K562 (cell line): Measurements from ENCODE around the gene SLC25A1. TPM values are rescaled to one million over a fixed set of nuclear protein-coding genes. Genes with fewer than 3 reads are reported as not detected.

Experiments used
- FOXJ2 ChIP-seq: fragments of 200-800 bp; sonication (Bioruptor generic); IDR thresholded peaks from 2 replicates; pipeline ENCODE4 v1.6.1; 2016; ENCODE audit warnings: missing genetic modification characterization, missing compliant biosample characterization
- FUS ChIP-seq: fragments of 200-400 bp; formaldehyde crosslinking; optimal IDR thresholded peaks from 2 replicates; pipeline ENCODE3; 2017; ENCODE audit warnings: low read depth, low read length
- JUN ChIP-seq, 2 experiments: sonication (generic) in 1 of 2; formaldehyde crosslinking in 1 of 2; IDR thresholded peaks; 2 replicates each; pipeline versions ENCODE4 v1.6.1 to v1.8.0; 2012 to 2022; ENCODE audit warnings: borderline replicate concordance in 2 of 2, mild to moderate bottlenecking in 2 of 2, improper control_type of control experiment in 1 of 2, low read depth in 1 of 2, low read length in 1 of 2, missing genetic modification reagents in 1 of 2
- KDM5B ChIP-seq: fragments of 200-600 bp; sonication (generic); IDR thresholded peaks from 2 replicates; pipeline ENCODE4 v1.6.1; 2012; ENCODE audit warnings: low read depth, mild to moderate bottlenecking, moderate library complexity, low read length, control low read depth, inconsistent platforms; ENCODE audit not compliant: insufficient replicate concordance
- MAFF ChIP-seq: IDR thresholded peaks from 2 replicates; pipeline ENCODE4 v1.6.1; 2012; ENCODE audit warnings: low read length, improper control_type of control experiment
- MECOM ChIP-seq: fragments of 250-450 bp; sonication (Bioruptor Pico); IDR thresholded peaks from 2 replicates; pipeline ENCODE4 v1.8.0; 2022; ENCODE audit warnings: inconsistent platforms
- NCOA4 ChIP-seq: fragments of 450-650 bp; IDR thresholded peaks from 2 replicates; pipeline ENCODE4 v1.6.1; 2018; ENCODE audit warnings: mild to moderate bottlenecking; ENCODE audit not compliant: partially characterized antibody
- NFXL1 ChIP-seq: fragments of 450-650 bp; formaldehyde crosslinking; IDR thresholded peaks from 2 replicates; pipeline ENCODE4 v1.4.0; 2021; ENCODE audit warnings: mild to moderate bottlenecking
- NRF1 ChIP-seq, 2 experiments: fragments of 450-650 bp; IDR thresholded peaks in 1 of 2; conservative IDR thresholded peaks in 1 of 2; 2 replicates each; pipeline ENCODE4 v1.6.1; 2014; ENCODE audit warnings: mild to moderate bottlenecking in 2 of 2
- OTX1 ChIP-seq: fragments of 450-650 bp; formaldehyde crosslinking; IDR thresholded peaks from 2 replicates; pipeline ENCODE4 v1.4.0; 2022; ENCODE audit warnings: mild to moderate bottlenecking
- PHB2 ChIP-seq: fragments of 450-650 bp; IDR thresholded peaks from 2 replicates; pipeline ENCODE4 v1.6.1; 2017; ENCODE audit warnings: low read depth
- POLR2AphosphoS2 ChIP-seq: IDR thresholded peaks from 2 replicates; pipeline ENCODE4 v1.6.1; 2012; ENCODE audit warnings: low read length, improper control_type of control experiment
- RBM17 ChIP-seq: fragments of 200-400 bp; formaldehyde crosslinking; IDR thresholded peaks from 2 replicates; pipeline ENCODE4 v1.6.1; 2017; ENCODE audit warnings: low read depth, mild to moderate bottlenecking, low read length, borderline replicate concordance
- RBM39 ChIP-seq: fragments of 200-400 bp; formaldehyde crosslinking; optimal IDR thresholded peaks from 2 replicates; pipeline ENCODE3; 2018; ENCODE audit warnings: low read depth, low read length
- SLC30A9 ChIP-seq: fragments of 250-450 bp; sonication (Bioruptor Pico); IDR thresholded peaks from 2 replicates; pipeline ENCODE4 v1.8.0; 2022; ENCODE audit warnings: mild to moderate bottlenecking, moderate library complexity
- SMC3 ChIP-seq: conservative IDR thresholded peaks from 2 replicates; pipeline ENCODE4 v1.6.1; 2011; ENCODE audit warnings: low read depth, low read length, improper control_type of control experiment; ENCODE audit not compliant: insufficient read depth
- STAT5A ChIP-seq: IDR thresholded peaks from 2 replicates; pipeline ENCODE4 v1.6.1; 2012; ENCODE audit warnings: low read length, inconsistent platforms, borderline replicate concordance
- TBL1XR1 ChIP-seq, 2 experiments: IDR thresholded peaks; 2 replicates each; pipeline ENCODE4 v1.6.1; 2012; ENCODE audit warnings: improper control_type of control experiment in 2 of 2, low read length in 2 of 2, mild to moderate bottlenecking in 1 of 2
- ZC3H4 ChIP-seq: sonication (generic); formaldehyde crosslinking; IDR thresholded peaks from 2 replicates; pipeline ENCODE4 v1.9.0; 2021; ENCODE audit warnings: missing genetic modification reagents, borderline replicate concordance
- polyA plus RNA-seq, 8 experiments: library from polyadenylated mRNA; depleted of rRNA in 4 of 8; stranded (reverse) in 5 of 8; unstranded in 3 of 8; fragments of >200 nt; fragmentation: Nextera tagmentation in 2 of 8; fragmentation: Illumina TruSeq in 1 of 8; extraction: Ambion mirVana in 2 of 8; extraction: Trizol in 1 of 8; gene quantifications; 2 replicates each; pipeline versions ENCODE4 v1.2.1 to v1.2.3, GENCODE V29; 2011 to 2014; ENCODE audit warnings: inconsistent platforms in 1 of 8, missing spikeins in 1 of 8
- total RNA-seq, 7 experiments: library from RNA; depleted of rRNA in 6 of 7; stranded (reverse); fragments of >200 nt in 6 of 7; fragmentation: Illumina TruSeq in 2 of 7; extraction: Trizol in 2 of 7; gene quantifications; 2 replicates each; pipeline versions ENCODE4 v1.2.1 to v1.2.3, GENCODE V29; 2011 to 2021; ENCODE audit warnings: low replicate concordance in 1 of 7
- TF ChIP-seq, protein P1 (sequence below): sonication (generic); formaldehyde crosslinking; IDR thresholded peaks from 2 replicates; pipeline ENCODE4 v1.8.0; 2022; ENCODE audit warnings: missing genetic modification reagents, mild to moderate bottlenecking, borderline replicate concordance
- TF ChIP-seq, protein P2 (sequence below), 2 experiments: fragments of 450-650 bp in 1 of 2; sonication (generic) in 1 of 2; formaldehyde crosslinking; conservative IDR thresholded peaks; 2 replicates each; pipeline versions ENCODE4 v1.4.0 to v1.8.1; 2020 to 2022; ENCODE audit warnings: mild to moderate bottlenecking in 1 of 2, missing genetic modification reagents in 1 of 2

Gene SLC25A1
- total and polyA plus RNA-seq, 9 of the 15 experiments (the other 6 are each of a cell fraction or from before 2014, with no cell fraction given), result 11.0 to 408 (median 110) TPM

GRCh38 chr22:19174106-19175025 is 4.2 kb downstream of the SLC25A1 start (continued):
- TF ChIP-seq PHB2 (no peak), JUN (IDR thresholded peaks at IDR 0.05; ENCODE audit: borderline replicate concordance, low read depth, low read length) (no peak), JUN (CRISPR knock-in tag; IDR thresholded peaks at IDR 0.05; ENCODE audit: borderline replicate concordance) (no peak), NFXL1 (CRISPR knock-in tag) (no peak), MECOM (no peak), MAFF (no peak), FOXJ2 (no peak), POLR2AphosphoS2 (peak; percentile 29), ZC3H4 (CRISPR knock-in tag) (no peak), NRF1 (conservative IDR thresholded peaks at IDR 0.05 in 1 of 2, IDR thresholded peaks at IDR 0.05 in 1 of 2) (no peak), SLC30A9 (no peak), FUS (no peak), STAT5A (no peak), OTX1 (peak; percentile 26; the same call in 1 of the 2 replicates), RBM17 (no peak), TBL1XR1 (IDR thresholded peaks at IDR 0.05; ENCODE audit: low read length in 2 of 2) (0 out of 4 replicates have a peak, but pooled peaks of 1 of the 2 experiments have one; percentile 38), KDM5B (peak; percentile 74), SMC3 (0 out of 2 replicates have a peak, but pooled peaks have one; percentile 19), RBM39 (no peak), NCOA4 (no peak)
- TF ChIP-seq, protein P1, sequence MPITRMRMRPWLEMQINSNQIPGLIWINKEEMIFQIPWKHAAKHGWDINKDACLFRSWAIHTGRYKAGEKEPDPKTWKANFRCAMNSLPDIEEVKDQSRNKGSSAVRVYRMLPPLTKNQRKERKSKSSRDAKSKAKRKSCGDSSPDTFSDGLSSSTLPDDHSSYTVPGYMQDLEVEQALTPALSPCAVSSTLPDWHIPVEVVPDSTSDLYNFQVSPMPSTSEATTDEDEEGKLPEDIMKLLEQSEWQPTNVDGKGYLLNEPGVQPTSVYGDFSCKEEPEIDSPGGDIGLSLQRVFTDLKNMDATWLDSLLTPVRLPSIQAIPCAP (CRISPR knock-in tag), result no peak
- TF ChIP-seq, protein P2, sequence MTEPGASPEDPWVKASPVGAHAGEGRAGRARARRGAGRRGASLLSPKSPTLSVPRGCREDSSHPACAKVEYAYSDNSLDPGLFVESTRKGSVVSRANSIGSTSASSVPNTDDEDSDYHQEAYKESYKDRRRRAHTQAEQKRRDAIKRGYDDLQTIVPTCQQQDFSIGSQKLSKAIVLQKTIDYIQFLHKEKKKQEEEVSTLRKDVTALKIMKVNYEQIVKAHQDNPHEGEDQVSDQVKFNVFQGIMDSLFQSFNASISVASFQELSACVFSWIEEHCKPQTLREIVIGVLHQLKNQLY (CRISPR knock-in tag; conservative IDR thresholded peaks at IDR 0.05), result peak in 1 of 2 experiments; percentile 35; a peak in 1 of 4 replicates
